EL (cell line): ENCODE results near the gene PCBD2.
"Not testable (repeated sequence)": the region's sequence is repeated elsewhere in the genome, so short reads cannot be mapped to it uniquely, and the experiment has no call there.

Experiments used
- DNase-seq: peaks from one replicate; pipeline ENCODE4 v3.0.0-alpha.2; 2016

The PCBD2 gene

DNA sequence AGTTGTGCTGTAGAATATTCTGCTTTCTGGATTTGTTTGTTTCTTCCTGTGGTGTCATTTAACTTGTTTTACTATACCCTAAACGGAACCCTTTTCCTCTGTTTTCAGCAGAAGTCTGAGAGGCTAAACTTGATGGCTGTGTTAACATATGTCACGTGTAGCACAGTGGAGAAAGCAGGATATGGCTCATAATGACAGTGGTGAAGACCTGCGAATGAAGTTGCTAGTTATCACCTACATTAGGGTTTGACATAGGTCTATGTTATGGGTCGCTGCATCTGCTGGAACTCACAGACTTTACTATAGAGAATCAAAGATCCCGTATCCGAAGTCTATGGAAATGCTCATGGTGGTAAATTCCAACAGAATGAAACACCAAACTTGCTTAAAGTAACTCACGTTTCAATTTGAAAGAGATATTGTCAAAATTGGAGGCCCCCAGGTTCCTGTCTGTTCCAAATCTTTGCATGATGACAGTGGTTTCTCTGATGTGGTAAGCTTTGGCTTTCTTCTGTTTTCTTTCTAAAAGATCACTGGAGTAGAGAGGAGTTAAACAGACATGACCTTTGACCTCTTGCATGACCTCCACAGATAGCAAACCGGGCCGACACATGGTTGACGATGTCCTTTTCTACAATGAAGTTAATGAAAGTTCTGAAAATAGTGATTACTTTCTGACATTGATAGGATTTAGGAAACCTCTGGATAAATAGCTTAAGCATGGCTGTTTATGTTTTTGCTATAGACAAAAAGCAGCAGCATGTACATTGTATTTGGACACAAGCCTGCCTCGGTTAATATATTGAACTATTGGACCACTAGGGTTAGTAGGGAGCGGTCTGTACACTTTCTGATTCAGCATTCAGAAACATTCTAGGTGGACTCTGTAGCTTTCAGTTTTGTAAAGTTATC, 59.7 kb downstream of the PCBD2 start:
- DNase-seq = no peak

DNA sequence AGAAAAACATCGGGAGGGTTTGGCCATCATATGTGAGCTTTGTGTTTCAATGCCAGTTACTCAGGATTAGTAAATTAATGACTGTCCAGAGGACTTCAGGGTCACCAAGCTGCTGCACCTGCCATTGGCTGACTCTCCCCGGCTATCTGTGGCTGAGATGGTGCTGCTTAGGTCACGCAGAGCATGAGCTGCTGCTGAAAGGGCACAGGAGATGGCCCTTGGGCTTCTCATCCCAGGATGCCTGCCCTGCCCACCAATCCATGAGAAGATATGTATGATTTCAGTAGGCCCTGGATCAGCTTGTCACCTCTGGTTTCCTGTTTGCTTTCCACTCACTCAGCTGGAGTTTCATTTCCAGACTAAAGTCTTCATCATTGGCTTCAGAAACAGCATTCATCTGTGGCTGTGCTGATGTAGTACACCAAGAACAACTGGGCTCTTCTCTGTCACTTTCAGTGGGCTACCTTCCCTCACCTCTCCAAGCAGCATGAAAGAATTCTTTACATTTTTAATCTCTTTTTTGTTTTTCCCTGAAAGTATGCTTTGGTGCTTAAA, 60.4 kb downstream of the PCBD2 start:
- no peak for DNase-seq

DNA sequence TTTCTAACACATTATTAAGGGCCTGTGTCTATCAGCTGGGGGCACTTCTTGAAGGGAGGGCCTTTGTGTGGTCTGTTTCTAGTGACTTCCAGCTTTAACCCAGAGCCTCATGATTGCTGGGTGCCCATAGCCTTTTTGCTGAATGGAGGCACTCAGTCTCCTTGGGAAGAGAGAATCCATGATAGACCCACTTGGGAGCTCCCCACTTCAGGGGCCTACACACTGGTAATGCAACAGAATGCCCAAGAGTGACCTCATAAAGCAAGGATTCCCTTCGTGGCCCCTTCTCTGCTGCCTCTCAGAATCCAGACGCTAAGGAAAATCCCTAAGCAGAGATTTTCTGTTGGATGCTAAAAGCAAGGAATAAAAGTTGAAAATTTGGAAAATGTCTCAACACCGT, 62.7 kb downstream of the PCBD2 start, which contains the start of gene CATSPER3:
Gene CATSPER3, plus strand, starts transcription at position 301 of the 400 bp plus-strand sequence. Its CDS starts 85 bp downstream, at position 386.
- no peak for DNase-seq

DNA sequence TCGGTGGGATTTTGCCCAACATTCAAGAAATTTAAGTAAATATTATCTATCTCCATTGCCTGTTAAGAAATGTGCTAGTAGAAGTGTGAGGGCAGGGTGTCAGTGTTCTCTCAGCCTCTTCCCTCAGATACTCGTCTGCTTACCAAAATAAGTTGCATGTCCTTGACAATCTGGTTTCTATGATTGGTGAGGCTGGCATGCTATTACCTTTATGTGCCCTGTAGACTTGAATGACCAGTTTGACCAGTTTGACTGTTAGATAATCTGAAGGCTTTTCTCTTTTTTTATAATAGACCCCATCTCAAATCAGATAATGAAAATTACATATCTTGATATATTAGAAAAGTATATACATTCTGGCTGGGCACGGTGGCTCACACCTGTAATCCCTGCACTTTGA, 63.1 kb downstream of the PCBD2 start:
- DNase-seq = no peak

DNA sequence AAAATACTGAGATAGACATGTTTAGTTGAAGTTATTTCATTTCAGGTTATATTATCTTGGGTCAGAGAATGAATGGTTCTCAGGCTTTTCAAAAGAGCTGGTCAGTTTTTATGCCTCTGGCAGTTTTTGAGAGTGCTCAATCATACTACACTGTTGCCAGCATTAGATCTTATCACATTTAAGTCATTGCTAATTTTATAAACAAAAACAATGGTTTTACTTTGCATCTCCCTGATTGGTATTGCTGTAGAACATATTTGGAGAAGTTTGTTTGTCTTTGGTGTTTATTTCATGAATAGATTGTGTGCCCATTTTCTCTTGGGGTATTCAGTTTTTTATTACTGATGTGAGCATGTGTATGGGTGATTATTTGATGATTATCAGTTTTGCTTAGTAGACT, 64.2 kb downstream of the PCBD2 start:
- no peak for DNase-seq

DNA sequence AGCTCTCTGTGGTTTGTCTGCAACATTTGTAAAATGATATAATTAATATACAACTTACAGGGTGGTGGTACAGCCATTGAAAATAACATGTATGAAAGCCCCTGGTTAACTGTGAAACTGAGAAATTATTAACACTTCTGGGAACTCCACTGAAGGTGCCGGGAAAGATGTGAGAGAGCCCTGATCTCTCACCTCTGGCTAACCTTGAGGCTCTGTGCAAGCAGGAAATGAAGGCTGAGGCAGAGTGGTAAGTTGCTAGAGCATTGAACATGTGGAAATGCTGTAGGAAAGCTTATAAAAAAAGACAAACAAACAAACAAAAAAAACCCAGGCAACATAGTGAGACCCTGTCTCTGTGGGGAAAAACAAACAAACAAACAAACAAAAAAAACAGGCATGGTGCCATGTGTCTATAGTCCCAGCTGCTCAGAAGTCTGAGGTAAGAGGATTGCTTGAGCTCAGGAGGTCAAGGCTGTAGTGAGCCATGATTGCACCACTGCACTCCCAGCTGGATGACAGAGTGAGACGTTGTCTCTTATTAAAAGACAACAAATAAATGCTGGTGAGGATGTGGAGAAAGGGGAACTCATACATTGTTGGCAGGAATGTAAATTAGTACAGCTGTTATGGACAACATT, 70.3 kb downstream of the PCBD2 start:
- no peak for DNase-seq

DNA sequence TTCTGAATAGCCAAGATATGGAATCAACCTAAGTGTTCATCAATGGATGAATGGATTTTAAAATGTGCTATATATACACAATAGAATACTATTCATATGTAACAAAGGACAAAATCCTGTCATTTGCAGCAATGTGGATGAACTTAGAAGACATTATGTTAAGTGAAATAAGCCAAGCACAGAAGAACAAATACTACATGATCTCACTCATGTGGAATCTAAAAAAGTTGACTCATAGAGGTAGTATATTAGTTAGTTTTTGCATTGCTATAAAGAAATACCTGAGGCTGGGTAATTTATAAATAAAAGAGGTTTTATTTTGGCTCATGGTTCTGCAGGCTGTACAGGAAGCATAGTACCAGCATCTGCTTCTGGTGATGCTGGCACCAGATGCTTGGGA, 70.9 kb downstream of the PCBD2 start:
- no peak for DNase-seq

DNA sequence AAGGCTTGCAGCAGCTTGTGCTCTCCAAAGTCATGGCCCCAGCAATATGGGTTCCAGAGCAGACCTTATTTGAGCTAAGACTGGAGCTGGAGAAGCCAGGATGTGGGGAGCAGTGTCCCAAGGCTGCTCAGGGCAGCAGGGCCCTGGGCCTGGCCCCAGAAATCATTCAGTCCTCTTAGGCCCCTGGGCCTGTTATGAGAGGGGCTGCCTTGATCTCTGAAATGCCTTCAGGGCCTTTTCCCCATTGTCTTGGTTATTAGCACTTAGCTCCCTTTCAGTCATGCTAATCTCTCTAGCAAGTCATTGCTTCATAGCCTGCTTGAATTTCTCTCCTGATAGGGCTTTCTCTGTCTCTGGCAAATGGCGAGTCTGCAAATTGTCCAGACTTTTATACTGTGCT, 71.9 kb downstream of the PCBD2 start:
- no peak for DNase-seq

DNA sequence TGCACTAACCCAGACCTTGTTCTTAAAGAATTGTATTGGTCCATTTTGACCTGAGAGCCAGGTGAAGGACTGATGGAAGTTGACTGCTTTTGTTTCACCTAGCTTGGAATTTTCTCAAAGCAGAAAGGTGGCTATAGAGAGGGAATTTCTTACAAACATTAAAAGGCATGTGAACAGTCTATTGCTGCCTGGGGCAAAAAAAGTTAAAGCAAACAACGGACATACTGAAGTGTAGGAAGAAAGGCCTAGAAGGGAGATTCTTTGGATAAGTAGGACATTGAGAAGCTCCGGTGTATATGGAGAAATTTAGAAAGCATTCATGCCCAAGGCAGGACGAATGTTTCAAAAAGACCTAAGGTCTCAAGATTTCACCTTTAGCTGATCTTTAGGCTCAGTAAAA, 74.5 kb downstream of the PCBD2 start:
- DNase-seq = no peak

DNA sequence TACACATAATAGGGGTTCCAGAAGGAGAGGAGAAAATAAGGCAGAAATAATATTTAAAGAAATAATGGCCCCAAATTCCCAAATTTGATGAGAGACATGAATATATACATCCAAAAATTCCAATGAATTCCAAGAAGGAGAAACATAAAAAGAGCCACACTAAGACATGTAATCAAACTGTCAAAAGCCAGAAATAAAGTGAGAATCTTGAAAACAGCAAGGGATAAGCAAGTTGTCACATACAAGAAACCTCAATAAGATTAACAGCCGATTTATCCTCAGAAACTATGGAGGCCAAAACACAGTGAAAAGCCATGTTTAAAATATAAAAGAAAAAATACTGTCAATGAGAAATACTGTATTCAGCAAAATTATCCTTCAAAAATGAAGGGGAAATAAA, 77.3 kb downstream of the PCBD2 start:
- no peak for DNase-seq

DNA sequence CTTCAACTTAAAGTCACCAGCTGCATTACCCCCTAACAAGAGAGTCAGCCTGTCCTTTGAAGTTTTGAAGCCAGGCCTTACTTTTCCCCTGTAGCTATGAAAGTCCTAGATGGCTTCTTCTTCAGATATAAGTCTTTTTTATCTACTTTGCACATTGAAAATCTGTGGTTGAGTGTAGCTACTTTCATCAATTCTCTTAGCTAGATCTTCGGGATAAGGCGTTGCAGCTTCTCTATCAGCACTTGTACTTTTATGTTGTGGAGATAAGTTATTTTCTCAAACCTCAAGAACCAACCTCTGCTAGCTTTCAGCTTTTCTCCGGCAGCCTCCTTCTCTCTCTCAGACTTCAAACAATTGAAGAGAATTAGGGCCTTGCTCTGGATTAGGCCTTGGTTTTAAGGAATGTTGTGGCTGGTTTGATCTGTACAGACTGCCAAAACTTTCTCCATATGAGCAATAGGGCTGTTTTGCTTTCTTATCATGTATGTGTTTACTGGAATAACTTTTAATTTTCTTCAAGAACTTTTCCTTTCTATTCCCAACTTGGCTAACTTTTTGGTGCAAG, 84.4 kb downstream of the PCBD2 start:
- DNase-seq = no peak

DNA sequence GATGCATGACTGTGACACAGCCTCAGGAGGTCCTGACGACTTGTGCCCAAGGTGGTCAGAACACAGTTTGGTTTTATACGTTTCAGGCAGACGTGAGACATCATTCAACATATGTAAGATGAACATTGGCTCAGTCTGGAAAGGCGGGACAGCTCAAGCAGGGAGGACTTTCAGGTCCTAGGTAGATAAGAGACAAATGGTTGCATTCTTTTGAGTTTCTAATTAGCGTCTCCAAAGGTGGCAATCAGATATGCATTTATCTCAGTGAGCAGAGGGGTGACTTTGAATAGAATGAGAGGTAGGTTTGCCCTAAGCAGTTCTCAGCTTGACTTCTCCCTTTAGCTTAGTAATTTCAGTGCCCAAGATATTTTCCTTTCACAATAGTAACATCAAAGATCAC, 85.3 kb downstream of the PCBD2 start:
- DNase-seq = not testable (repeated sequence)

DNA sequence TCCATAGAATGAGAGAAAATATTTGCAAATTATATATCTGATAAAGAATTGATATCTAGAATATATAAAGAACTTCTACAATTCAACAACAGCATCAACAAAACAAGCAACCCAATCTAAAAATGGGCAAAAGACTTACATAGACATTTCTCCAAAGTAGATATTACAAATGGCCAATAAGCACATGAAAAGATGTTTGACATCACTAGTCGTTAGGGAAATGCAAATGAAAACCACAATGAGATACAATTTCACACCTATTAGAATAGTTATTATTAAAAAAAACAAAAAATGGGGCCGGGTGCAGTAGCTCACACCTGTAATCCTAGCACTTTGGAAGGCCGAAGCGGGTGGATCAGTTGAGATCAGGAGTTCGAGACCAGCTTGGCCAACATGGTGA, 87.2 kb downstream of the PCBD2 start:
- DNase-seq = no peak

DNA sequence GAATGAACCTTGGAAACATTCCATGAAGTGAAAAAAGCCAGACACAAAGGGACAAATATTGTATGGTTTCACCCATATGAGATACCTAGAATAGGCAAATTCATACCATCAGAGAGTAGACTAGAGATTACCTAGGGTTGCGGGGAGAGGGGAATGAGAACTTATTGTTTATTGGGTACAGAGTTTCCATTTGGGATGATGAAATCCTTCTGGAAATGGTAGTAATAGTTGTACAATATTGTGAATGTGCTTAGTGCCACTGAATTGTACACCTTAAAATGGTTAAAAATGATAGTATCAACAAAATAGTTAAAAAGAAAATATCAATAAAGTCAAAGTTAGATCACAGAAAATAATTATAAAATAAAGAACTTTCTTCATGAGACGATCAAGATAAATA, 88.2 kb downstream of the PCBD2 start:
- no peak for DNase-seq

DNA sequence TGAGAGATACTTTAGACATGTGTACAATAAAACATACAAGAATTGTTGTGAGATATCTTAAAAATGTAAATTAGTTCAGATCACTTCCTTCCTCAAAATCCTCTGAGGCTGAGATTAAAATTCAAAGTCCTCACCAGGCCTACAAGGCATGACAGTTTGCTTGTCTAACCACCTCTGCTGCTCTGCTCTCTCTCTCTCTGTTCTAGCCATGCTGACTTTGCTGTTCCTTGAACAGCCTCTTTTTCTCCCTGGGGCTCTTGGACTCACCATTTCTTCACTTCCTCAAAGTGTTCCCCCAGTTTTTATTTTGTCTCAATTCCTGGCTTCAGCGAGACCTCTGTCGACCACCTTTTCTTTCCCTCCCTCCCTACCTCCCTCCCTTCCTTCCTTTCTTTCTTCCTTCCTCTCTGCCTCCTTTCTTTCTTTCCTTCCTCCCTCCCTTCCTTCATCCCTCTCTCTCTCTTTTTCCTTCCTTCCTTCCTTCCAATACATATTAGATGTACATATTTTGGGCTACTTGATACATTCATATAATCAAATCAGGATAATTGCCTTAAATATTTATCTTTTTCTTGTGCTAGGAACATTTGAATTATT, 89.7 kb downstream of the PCBD2 start:
- DNase-seq = no peak

DNA sequence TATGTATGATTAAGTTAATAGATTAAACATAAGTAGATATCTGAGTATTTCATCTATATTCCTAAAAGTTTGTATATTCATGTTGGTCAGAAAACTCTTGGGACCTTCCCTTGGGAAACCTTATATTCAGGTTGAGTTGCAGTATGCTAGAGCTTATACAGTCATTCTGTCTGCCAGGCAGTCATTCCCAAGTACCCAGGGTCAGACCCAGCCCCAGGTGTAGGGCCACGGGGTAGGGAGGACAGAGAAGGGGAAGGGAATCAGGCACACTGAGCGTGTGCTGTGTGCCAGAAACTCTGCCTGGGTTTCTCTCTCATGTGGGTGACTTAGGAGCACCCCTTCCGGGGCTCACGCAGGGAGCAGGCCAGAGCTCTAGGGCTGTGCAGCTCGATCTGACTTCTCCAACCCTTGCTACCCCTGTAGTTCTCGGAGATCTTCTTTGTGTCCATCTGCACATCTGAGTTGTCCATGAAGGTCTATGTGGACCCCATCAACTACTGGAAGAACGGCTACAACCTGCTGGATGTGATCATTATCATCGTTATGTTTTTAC, 91.0 kb downstream of the PCBD2 start:
- DNase-seq = no peak

DNA sequence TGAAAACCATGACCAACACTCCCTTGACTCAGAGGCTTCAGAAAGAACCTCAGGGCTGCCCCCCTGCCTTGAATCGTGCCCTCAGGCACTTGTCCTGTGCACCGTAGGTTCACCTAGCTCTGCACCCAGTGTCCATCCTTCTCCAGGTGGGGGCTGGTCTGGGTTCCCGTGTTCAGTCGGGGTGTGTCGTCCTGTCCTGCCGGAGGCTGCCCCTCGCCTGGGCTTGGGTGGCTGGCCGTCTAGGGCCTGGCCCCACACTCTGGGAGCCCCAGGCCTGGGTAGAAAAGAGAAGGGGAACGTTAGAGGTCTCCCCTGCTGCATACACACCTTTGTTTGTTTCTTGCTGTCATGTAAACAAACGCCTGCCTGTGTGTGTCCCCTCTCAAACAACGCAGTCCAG, 92.1 kb downstream of the PCBD2 start:
- DNase-seq = no peak

DNA sequence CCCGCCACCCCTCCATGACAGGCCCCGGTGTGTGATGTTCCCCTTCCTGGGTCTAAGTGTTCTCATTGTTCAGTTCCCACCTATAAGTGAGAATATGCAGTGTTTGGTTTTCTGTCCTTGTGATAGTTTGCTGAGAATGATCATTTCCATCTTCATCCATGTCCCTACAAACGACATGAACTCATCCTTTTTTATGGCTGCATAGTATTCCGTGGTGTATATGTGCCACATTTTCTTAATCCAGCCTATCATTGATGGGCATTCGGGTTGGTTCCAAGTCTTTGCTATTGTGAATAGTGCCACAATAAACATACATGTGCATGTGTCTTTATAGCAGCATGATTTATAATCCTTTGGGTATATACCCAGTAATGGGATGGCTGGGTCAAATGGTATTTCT, 93.1 kb downstream of the PCBD2 start:
- DNase-seq = not testable (repeated sequence)

DNA sequence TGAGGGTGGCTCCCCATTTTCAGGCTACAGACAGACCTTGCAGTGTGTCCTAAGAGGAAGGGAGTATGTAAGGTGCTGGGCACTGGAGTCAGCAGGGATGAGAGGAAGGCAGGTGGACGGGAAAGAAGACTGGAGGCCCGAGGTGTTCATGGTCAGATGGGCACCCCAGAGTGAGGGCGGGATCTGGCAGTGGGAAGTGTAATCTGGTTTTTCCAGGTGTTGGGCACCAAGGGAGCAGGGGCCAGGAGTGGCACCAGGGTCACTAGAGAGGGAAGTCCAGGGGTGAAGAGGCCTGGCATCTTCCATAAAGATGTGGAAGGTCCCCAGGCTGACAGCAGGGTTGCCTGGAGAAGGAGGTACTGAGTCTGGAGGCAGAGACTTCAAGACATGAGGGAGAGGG, 99.4 kb downstream of the PCBD2 start:
- no peak for DNase-seq

DNA sequence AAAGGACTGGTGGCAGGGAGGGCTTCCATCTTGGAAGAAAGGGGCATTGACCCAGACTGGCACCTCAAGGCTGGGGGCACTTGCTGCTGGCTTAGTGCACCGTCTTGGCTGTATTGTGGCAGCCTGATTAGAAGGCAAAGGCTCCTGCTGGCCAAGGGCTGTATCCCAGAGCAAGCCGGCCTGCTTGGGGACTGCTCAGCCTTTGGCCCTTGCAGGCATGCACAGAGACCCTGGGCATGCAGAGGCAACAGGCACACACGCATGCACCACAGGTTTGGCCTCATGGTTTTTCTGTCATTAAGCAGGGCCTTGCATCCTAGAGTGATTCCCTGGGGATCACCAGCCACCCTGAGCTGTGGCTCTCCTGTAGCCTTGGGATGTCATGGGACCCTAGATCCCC, 100.1 kb downstream of the PCBD2 start:
- no peak for DNase-seq

DNA sequence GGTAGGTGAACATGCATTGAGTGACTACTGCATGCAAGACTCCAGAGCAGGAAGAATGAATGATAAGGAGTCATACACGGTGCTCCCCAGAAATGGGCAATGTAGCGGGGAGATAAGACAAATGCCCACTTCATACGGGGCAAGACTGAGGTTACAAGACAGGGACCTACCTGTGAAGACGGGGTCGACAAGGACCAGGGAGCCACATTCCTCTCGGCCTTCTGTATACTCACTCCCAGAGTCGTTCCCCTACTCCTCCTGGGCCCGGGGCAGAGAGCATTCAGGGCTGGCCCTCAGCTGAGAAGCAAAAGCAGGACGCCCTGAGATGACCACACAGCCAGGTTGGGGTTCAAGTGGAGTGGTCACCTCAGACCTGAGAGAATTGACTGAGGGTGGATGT, 102.4 kb downstream of the PCBD2 start:
- no peak for DNase-seq

DNA sequence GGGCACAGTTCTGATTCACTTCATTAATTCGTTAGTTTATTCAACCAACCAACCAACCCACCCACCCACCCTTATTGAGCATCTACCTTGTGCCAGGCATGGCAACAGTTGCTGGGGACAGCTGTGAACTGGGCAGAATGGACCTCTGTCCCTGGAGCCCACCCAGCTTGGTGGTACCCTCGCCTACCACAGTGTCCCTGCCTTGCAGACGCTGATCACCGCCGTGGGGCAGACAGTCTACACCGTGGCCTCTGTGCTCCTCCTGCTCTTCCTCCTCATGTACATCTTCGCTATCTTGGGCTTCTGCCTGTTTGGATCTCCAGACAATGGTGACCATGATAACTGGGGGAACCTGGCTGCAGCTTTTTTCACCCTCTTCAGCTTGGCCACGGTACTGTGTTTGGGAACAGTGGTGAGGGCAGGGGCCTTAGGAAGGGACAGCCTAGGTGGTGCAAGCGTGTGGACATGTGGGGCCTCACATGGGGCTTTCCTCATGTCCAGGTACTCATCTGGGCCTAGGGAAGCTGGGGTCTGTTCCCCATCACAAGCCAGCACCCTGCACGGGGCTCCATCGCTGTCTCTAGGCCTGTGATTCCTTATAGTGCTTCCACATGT, 102.9 kb downstream of the PCBD2 start:
- no peak for DNase-seq

DNA sequence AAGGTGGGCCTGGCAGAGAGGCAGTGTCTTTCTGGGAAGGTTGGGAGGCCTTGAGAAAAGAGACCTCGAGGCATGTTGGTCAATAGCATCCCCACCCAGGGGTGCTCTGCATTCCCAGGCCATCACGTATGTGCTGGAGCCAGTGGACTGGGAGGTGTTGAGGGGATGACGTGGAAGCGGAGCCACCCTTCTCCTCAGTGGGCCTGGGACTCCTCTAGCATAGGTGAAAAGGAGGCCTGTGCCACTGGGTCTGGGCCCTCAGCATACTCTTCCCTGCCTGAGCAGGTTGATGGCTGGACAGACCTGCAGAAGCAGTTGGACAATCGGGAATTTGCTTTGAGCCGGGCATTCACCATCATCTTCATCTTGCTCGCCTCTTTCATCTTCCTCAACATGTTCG, 103.6 kb downstream of the PCBD2 start:
- no peak for DNase-seq
